Anterior cingulate cortex (tissue), 58 donors: Measurements from ENCODE around the gene ZNF516.
A peak's percentile ranks its signal among the peaks of the same experiment; 100 is the strongest.

ENCODE experiments used
- DNase-seq, 58 donors: peaks; one replicate each; lab custom pipeline; 2025; lab: John Stamatoyannopoulos, UW

The ZNF516 gene

DNA sequence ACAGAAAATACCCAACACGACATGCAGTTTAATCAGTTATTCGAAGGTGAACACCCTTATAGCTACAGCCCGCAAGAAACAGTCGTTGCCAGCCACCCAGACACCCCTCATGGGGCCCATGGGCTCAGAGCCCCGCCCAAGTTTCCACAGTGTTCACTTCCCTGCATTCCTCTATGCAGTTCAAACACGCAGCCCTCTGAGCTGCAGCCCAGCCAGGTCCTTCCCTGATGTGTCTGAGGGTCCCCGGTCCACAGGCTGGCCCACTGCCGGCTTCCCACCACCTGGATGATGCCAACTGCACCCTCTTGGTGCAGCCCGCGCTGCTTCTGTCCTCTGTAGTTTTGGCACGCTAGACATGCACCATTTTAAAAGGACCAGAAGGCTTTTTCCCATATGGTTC lies 87.4 kb downstream of the ZNF516 start:
- DNase-seq = no peak

DNA sequence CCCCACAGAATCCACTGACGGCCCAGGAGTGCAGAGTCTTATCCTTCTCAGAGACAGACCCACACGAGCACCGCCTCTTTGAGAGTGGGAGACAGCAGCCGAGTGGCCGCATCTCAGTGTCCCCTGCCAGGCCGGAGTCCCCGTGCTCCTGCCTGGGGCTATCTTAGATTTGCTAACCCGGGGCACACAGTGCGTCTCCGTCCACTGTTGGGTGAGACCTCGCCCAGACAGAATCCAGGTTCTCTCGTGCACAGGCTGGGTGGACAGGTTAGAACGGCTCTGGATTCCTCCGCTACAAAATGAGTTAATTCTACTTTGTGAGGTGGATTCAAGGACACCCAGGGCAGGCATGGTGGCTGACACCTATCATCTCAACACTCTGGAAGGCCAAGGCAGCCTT lies 88.3 kb downstream of the ZNF516 start:
- DNase-seq = no peak

DNA sequence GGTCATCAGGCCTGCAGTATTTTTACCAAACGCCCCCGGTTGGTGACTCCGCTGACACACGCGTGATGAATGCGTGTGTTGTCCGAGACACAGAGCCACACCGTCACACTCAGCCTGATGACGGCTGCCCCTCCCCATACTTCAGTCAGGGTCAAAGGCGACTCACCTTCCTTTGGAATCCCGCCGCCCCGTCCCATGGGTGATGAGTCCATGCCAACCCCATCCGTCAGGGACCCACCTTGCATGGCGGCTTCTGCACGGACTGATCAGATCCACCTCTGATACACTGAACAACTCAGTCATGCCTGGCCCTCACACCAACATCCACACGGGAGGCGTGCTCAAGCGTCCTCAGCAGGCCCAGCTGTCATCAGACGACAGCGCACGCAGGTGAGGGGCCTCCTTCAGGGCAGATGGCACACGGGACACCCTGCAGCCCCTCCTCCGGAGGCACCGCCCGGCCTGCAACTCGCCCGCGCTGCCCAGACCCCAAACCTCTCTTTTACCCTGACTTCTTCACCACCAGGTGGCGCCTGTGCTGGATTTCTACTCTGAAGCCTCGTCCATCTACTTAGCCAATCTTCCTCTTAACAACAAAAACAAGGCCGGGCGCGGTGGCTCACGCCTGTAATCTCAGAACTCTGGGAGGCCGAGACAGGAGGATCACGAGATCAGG lies 89.2 kb downstream of the ZNF516 start:
- peak in 9 of 58 donors; percentile 13 to 75 (median 22) for DNase-seq

DNA sequence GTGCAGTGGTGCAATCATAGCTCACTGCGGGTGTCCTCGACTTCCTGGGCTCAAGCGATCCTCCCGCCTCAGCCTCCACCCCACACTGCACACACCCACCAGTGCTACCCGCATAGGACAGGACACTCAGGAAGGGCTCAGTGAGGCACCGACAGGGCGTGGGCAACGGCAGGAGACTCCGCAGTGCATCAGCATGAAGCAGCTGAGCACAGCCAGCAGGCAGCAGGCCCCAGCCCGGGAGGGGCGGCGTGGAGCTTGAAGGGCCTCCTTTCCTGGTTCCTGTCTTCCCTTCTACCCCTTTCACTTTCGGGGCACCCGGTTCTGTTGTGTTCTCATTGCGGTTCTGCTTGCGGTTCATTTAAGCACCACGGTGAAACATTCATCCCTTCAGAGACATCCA lies 89.8 kb downstream of the ZNF516 start:
- DNase-seq = no peak

DNA sequence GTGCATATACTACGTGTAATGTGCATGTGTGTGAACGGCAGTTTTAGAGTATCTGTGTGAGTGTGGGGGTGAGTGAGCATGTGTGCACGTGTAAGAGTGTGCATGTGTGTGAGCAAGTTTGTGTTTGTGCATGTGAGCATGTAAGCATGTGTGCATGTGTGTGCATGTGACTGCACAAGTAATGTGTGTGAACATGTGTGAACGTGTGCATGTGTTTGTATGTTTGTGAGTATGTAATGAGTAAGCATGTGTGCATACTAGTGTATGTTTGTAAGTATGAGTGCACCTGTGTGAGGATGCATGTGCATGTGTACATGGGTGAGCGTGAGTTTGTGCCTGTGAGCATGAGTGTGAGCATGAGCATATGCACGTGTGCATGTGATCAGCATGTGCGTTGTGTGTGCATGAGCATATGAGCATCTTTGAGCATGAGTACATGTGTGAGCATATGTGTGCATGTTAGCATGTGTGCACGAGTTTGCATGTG lies 90.7 kb downstream of the ZNF516 start:
- DNase-seq = no peak

DNA sequence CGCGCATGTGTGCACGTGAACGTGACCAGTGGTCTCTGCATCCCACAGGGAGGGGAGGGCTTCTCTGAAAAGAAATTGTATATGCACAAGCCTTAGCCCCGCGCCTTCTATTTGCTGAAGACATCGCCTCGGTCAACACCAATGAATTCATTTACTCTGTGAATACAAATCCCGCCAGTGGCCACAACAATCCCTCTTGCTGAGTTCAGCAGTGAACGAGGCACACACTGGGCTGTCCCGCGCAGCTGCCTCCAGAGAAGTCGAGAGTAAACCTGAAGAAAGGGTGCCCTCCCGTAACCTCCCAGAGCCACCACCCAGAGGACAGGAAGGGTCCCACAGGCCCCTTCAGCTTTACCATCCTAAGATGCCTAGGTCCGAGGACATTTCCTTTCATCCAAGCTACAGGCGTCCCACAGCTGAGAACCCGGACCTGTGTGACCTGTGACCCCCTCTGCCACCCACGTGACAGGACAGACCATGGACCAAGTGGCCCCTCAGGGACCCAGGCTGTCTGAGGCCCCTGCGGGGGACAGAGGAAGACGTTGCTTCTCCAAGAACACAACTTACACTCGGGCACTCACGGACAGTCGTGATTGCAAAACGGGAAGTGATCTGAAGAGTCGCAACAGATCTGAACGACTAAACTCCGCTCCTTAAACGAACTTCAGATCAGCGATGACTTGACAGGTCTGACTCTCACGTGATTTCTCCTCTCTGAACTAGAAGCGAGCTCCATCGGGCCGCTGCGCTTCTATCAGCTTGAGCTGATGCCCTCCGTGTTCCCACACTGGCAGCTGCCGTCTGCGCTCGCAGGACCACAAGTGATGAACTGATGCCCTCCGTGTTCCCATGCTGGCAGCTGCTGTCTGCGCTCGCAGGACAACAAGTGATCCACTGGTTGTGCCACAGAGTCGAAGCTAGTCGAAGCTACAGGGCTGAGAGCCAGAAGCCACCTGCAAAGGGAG lies 92.7 kb downstream of the ZNF516 start:
- no peak for DNase-seq

DNA sequence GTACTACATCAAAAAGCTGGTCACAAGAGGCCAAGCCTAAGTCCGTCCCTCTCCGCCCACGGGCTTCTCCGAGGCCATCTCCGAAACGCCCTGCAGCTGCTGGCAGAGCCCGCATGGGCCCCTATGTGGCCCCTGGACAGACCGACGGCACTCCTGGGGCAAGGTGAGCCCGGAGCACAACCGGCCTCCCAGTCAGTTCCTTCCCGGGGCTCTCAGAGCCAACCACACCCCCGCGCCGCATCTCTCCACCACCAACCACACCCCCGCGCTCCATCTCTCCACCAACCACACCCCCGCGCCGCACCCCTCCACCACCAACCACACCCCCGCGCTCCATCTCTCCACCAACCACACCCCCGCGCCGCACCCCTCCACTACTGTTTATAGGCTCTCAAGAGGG lies 93.5 kb downstream of the ZNF516 start:
- peak in 4 of 58 donors; percentile 7 to 46 (median 17) for DNase-seq

DNA sequence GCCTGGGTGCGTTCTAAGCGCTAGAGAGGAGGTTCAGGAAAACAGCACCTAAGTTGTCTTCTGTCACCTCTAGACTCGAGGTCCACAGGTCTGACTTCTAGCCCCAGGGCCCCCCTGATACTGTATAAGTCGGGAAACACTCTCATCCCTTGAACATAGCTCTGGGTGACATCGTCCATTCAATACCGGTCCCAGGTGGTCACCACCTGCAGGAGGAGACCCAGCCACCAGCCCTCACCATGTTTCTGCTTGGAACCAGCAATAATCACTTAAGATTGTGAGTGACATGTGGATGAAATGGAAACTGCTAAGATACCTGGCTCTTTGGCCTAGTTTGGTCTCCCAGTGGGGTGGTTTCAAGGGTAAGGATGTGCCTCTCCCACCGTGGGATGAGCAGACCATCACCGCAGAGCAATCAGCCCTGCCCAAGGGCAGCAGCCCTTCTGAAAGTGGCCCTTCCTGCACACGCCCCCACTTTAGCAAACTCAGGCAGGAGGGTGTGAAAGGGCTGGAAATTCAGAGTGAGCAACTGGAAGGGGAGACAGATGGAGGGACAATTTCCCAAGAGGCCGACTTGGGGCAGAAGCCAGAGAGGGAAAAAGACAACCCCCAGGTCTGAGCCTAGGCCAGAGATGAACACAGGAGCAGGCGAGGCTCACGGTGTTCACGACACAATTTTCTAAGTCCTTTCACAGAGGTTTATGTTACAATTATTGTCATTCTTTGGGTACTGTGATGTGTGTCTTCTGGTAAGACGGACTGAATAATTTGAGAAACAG lies 95.2 kb downstream of the ZNF516 start:
- DNase-seq = no peak

DNA sequence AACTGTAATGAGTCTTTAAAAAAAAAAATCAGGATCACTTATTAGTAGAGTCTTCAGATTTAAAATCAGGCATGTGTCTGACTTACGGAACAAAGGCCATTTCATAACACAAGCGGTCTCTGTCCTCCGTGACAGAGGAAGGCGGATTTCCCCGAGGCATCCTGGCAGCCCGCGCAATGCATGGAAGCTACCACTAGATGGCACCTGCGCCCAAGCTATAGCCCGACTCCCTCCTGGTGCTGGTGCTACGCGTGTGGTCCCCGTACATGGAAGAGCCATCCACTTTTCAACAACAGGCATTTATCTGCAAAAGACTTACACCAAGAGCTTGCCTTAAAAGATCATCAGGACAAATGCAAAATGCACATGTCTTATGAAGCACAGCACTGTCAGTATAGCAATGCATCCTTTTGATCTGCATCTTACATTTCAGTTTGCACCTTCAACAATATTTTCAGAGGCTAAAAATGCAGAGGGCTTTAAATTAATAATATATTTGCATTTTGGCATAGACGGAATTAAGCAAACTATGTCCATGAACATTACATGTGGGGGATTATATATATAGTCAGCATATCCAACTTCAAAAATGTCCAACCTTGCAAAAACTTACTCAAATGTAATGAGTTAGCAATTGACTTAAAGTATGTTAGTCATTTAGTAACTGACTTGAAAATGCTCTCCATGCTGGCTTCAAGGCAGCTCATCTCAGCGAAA lies 96.0 kb downstream of the ZNF516 start:
- DNase-seq = peak; percentile 8 to 89 (median 78)

DNA sequence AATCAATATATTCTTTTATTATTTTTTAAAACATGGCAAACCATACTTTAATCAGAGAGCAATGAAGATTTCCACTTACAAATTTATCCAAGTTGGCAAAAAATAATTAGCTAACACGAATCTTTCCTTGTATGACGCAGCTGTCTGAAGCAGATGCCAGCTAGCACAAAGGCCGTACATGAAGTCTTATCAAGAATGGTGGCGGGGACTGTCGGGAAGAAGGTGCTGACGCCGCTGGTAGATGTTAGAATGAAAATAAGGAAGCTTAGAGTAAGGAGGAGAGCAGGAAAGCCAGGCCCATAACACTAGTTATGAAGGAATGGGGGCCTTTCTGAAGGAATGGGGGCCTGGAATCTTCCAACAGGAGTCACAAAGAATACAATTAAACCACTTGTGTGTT lies 96.7 kb downstream of the ZNF516 start:
- DNase-seq = no peak

DNA sequence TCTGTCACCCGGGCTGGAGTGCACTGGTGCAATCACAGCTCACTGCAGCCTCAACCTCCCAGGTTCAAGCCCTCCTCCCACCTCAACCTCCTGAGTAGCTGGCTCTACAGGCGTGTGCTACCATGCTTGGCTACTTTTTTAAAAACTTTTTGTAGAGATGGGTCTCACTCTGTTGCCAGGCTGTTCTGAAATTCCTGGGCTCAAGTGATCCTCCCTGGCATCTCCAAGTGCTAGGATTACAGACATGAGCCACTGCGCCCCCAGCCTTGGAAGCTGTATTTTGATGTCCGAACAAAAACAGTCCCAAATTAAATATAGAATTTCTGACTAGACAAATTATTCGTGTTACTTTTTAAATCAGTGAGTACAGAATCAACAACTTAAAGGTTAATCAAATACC lies 97.4 kb downstream of the ZNF516 start:
- no peak for DNase-seq

DNA sequence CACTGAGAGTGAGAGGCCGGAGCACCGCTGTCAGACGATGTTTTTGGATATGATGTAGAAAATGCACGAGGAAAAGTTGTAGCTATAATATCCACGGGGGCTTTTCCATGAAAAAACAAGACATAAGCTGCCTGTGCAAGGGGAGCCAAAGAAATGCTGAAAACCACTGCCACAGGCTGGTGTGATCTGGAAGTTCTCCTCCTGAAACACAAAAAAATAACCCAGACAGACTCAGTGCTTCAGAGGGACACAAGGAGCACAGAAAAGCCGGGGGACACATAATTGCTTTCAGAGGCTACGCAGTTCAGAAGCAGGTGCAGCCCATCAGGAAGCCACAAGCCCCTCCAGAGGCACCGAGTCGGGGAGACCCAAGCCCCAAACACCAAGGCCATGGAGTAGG lies 98.2 kb downstream of the ZNF516 start:
- no peak for DNase-seq

DNA sequence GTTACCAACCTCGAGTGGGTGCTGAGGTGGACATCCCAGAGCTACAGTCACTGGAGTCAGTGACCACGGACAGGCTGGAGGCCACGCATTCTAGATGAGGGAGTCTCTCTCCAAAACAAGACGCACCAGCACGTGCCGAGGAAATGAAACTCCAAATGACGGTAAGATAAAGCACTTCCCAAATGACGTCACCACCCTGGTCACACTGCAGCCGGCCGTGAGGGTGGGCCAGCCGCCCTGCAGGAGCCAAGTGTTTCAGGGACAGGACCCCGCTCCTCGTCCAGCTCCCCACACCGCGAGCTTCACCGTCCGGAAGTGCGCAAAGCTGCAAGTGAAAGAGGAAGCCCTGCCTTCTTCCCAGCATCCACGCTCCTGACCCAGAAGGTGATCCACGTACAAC lies 99.4 kb downstream of the ZNF516 start:
- no peak for DNase-seq

DNA sequence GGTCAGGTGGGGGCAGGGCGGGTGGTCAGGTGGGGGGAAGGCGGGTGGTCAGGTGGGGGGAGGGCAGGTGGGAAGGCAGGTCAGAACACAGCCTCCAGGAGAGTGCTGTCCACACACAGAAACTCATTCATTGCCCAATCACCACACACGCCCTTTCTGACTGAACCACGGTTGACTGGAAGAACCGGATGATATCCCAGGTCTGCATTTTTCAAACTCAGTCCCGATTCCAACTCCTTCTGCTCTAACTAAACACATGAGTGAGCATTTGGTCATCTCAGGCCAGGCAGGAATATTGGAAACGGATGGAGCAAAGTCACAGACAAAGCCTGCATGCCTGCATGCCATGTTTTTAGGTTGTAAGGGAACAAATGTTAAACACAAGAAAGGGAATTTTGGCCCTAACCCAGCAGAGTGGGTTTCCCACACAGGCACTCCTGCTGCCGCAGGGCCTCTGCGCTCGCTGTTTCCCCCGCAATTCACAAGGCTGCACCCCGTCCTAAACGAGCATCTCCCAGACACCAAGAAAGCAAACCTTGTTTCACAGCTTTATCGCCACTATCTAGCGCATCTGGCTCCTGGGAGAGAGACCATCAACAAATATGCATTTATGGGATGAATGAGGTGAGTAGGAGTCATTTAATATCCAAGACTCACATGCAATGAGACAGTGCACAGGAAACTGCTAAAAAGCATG lies 100.1 kb downstream of the ZNF516 start:
- no peak for DNase-seq

DNA sequence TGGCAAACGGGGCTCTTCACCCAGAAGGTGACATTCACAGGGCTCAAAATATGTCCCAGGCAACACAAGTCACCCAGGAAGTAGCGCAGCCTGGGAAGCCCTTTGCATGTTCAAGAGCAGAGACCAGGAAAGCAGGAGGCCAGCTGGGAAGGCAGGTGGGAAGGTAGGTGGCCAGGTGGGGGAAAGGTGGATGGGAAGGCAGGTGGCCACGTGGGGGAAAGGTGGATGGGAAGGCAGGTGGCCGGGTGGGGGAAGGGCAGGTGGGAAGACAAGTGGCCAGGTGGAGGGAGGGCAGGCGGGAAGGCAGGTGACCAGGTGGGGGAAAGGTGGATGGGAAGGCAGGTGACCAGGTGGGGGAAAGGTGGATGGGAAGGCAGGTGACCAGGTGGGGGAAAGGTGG lies 102.7 kb downstream of the ZNF516 start:
- DNase-seq = no peak

DNA sequence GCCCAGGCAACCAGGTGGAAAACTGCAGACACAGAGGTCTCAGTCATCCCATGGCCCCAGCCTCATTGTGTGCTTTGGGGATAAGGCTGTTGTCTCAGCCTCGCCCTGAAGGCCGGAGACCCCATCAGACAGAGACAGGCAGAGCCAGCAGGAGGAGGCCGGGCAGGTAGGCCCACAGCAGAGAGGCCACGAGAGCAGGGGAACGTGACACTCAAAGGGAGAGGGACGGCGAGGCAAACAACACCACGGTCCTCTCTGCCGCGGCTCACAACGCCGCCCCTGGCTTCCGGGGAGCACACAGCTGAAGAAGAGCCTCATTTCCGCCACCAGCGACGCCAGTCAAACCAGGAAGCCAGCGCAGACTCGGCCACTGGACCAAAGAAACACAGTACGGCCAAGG lies 103.3 kb downstream of the ZNF516 start:
- no peak for DNase-seq

DNA sequence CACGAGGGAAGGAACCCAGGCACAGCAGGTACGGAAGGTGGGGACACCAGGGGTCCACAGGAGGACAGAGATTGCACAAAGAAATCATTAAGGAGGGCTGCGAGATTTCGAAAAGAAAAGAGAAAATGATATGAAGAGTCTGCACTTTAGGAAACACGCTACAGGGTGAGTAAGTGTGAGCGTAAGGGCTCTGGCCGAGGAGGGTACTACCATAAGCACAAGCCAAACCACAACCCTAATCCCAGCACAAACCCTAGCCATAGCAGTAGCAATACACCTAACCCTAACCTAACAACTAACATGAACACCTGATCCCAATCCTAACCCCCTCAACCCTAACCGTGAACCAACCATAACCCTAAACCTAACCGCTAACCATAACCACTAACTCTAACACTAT lies 104.0 kb downstream of the ZNF516 start:
- no peak for DNase-seq

DNA sequence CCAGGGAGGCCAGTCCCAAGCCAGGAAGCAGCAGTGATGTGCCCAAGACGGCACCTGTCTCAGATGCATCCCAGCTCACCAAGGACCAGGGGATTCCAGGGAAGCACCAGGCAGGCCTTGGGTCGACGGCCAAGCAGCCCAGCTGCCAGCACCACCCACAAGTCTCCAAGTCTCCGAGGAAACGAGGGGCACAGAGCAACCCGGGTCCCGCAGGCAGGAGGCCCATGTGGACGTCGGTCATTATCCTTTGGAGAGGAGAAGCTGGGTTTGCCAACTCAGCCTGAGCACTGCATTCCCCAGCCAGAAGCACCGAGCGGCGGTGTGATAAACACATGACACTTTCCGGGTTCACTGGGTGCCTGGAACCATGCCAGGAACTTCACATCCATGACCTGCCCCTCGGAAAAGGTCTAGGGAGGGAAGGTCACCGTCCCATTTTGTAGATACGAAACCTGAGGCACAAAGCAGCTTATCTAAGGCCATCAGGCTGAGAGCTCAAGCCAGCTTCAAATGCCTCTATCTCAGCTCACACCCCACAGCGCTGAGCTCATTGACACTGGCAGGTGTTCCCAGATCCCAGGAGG lies 104.5 kb downstream of the ZNF516 start:
- peak in 12 of 58 donors; percentile 7 to 70 (median 34) for DNase-seq

DNA sequence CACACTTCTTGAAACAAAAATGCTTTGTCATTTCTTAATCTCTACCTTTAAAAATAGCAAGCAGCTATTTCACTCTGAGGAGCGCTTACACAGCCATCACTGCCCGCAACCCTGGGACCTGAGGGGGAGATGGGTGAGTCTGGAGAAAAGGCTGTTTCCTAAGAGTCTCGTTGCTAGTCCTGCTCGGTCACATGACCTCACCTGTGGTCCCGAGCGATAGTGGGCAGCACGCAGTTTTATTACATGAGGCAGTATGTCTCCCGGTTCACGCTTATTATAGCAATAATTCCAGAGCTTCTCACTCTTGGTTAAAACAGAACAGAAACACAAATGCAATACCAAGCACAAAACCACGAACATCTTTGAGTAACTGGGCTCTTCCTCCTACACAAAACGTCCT lies 105.3 kb downstream of the ZNF516 start:
- no peak for DNase-seq
